ENCODE data around the gene LRFN3. TPM values are rescaled to one million over a fixed set of nuclear protein-coding genes. Genes with fewer than 3 reads are reported as not detected.

LRFN3 gene
- polyA plus RNA-seq, 1 experiment, result 1.8 TPM

DNA sequence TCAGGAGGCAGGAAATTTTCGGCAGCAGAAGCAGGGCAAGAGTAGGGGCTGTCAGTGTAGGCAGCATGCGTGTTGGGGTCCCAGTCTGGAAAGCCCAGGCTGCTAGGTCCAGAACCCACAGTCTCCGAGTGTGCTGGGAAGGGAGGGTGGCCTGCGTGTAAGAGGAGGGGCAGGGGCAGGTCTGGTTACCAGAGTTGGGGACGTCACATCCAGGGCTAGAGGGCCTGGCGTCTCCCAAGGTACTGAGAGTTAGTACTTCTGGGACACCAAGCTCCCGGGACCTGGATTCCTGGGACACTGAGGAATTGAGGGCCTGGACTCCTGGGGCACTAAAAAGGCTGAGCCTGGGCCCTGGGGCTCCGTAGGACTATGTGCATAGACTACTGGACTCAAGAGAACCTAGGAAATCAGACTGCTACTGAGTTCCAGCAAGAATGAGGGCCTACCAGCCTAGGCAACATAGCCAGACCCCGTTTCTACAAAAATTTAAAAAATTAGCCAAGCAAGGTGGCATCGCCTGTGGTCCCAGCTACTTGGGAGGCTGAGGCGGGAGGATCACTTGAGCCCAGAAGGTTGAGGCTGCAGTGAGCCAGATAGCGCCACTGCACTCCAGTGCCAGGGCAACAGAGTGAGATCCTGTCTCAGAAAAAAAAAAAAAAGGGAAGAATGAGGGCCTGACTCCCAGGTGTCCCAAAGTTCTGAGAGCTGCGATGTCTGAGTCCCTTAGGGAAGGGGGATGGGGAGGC lies 38.3 kb upstream of the LRFN3 start:
- Histone ChIP-seq H3K36me3 (ENCODE audit: control insufficient read depth, insufficient read depth, low read length) (peaks cover 17% of the 10 kb centered on the region), H3K27me3 (ENCODE audit: control insufficient read depth, insufficient read depth, low read length) (no peaks in the 10 kb centered on the region), H3K4me3 (ENCODE audit: low read depth, low read length) (peak overlapping the region; percentile 77)
- ChIA-PET CTCF (interaction anchor here (1.4 to 1.5 kb wide), 2 partner anchors 16 to 33 kb away, joined by 5 to 6 read pairs; no protein-coding TSS in a partner anchor), POLR2A (no interaction called here)
- no peak for DNase-seq (ENCODE audit: low read depth)
- TF ChIP-seq, protein P1, sequence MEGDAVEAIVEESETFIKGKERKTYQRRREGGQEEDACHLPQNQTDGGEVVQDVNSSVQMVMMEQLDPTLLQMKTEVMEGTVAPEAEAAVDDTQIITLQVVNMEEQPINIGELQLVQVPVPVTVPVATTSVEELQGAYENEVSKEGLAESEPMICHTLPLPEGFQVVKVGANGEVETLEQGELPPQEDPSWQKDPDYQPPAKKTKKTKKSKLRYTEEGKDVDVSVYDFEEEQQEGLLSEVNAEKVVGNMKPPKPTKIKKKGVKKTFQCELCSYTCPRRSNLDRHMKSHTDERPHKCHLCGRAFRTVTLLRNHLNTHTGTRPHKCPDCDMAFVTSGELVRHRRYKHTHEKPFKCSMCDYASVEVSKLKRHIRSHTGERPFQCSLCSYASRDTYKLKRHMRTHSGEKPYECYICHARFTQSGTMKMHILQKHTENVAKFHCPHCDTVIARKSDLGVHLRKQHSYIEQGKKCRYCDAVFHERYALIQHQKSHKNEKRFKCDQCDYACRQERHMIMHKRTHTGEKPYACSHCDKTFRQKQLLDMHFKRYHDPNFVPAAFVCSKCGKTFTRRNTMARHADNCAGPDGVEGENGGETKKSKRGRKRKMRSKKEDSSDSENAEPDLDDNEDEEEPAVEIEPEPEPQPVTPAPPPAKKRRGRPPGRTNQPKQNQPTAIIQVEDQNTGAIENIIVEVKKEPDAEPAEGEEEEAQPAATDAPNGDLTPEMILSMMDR (IDR thresholded peaks at IDR 0.05; ENCODE audit: insufficient read depth, low read depth, low read length), result no peak

DNA sequence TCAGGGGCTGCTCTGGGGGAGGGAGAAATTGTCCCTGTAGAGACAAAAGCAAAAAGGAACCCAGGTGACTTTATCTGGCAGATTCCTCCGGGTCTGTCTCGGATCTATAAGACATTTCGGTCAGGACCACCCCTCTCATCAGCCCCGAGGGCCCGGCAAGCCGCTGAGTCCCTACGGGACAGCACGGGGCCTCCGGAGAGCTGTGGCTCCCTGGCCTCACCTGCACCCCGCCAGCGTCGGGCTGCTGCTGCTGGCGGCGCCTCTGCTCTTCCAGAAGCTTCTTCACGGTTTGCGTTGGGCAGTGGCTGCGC lies 37.7 kb upstream of the LRFN3 start:
- Histone ChIP-seq H3K4me3 (ENCODE audit: low read depth, low read length) (peak overlapping the region; percentile 77), H3K36me3 (ENCODE audit: control insufficient read depth, insufficient read depth, low read length) (peaks cover 15% of the 10 kb centered on the region), H3K27me3 (ENCODE audit: control insufficient read depth, insufficient read depth, low read length) (no peaks in the 10 kb centered on the region)
- POLR2A ChIA-PET, result no interaction called here
- CTCF ChIA-PET, result interaction anchor here (1.4 to 1.5 kb wide), 2 partner anchors 16 to 33 kb away, joined by 5 to 6 read pairs; no protein-coding TSS in a partner anchor
- TF ChIP-seq, protein P1 (IDR thresholded peaks at IDR 0.05; ENCODE audit: insufficient read depth, low read depth, low read length), result no peak
- no peak for DNase-seq (ENCODE audit: low read depth)

DNA sequence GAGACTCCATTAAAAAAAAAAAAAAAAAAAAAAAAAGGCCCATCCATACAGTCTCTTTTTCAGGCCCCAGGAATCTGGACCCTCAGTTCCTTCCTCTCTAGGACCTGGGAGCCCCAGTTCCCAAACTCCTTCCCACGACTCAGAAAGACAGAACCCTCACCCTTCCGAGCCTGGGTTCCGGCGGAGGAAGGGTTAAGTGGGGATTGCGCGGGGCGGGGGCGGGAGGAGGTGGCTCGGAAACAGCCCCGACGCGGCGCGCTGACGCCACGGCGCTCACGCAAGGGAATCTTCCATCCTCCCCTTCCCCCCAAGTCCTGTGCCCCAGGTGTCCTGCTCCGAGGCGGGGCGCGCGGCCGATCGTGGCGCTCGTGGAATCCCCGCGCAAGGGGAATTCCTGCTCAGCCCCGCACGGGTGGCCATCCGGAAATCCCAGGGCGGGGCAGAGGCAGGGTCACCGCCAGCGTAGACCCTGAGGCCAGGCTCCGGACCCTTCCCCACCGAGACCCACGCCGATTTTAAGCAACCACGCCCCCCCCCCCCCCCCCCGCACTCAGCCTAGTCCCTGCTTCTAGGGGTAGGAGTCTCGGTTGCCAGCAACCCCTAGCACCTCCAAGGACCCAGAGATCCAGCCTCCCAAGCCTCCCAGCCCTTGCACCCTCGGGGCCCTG lies 36.5 kb upstream of the LRFN3 start:
- Histone ChIP-seq H3K27me3 (ENCODE audit: control insufficient read depth, insufficient read depth, low read length) (no peaks in the 10 kb centered on the region), H3K36me3 (ENCODE audit: control insufficient read depth, insufficient read depth, low read length) (peaks cover 15% of the 10 kb centered on the region), H3K4me3 (ENCODE audit: low read depth, low read length) (peak overlapping the region; percentile 77)
- CTCF ChIA-PET, result no interaction called here
- TF ChIP-seq, protein P1 (IDR thresholded peaks at IDR 0.05; ENCODE audit: insufficient read depth, low read depth, low read length), result no peak
- POLR2A ChIA-PET, result no interaction called here
- DNase-seq (ENCODE audit: low read depth), result no peak

DNA sequence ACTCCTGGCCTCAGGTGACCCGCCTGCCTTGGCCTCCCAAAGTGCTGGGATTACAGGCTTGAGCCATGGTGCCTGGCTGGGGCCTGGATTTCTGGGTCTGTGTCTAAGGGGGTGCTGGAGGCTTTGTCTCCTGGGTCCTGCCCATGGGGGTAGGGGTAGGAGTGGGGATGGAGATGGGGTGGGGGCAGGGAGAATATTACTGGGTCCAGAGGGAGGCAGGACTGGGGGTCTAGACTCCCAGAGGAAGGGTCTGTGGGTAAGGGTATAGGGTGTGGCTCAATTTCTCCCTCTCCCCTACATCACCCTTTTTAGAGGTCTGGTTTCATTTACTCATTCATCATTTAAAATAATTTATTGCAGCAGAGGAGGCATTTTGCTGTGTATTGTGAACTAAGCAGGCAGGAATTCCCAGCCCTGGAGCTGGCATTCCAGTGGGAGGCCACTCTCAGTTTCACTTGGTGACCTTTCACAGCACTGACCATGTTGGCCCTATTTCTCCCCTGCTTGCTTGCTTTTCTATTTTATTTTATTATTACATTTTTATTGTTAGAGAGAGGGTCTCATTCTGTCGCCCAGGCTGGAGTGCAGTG lies 35.0 kb upstream of the LRFN3 start:
- POLR2A ChIA-PET, result no interaction called here
- peak; percentile 45 for DNase-seq (ENCODE audit: low read depth)
- H3K4me3 ChIP-seq (ENCODE audit: low read depth, low read length), result peak overlapping the region; percentile 77

More for the DNA sequence above, 35.0 kb upstream of the LRFN3 start:
- CTCF ChIA-PET, result interaction anchor here (0.8 kb wide), 1 partner anchor 18 kb away, joined by 5 read pairs; no protein-coding TSS in a partner anchor
- H3K36me3 ChIP-seq (ENCODE audit: control insufficient read depth, insufficient read depth, low read length), result peaks cover 9% of the 10 kb centered on the region
- no peaks in the 10 kb centered on the region for H3K27me3 ChIP-seq (ENCODE audit: control insufficient read depth, insufficient read depth, low read length)
- TF ChIP-seq, protein P1 (IDR thresholded peaks at IDR 0.05; ENCODE audit: insufficient read depth, low read depth, low read length), result no peak
